Tibial nerve (tissue), 4 donors: ENCODE data around the gene PSME2. TPM values are rescaled to one million over a fixed set of nuclear protein-coding genes. Genes with fewer than 3 reads are reported as not detected.

ENCODE experiments used
- DNase-seq, 2 donors: peaks; one replicate each; pipeline ENCODE4 v3.0.0-alpha.2; 2019; ENCODE audit warnings: low spot score in 2 of 2
- H3K27ac ChIP-seq, 4 donors: fragments of 200-600 bp; sonication (generic) in 3 of 4; one replicate each; pipeline ENCODE4 v1.5.1; 2017 to 2019; ENCODE audit warnings: mild to moderate bottlenecking in 1 of 4
- H3K27me3 ChIP-seq, 2 donors: fragments of 200-600 bp; sonication (generic) in 1 of 2; one replicate each; pipeline versions ENCODE4 v1.5.1 to v1.6.0; 2017 to 2019
- H3K36me3 ChIP-seq, 3 donors: fragments of 200-600 bp; sonication (generic); one replicate each; pipeline ENCODE4 v1.5.1; 2018 to 2019
- H3K4me1 ChIP-seq, 4 donors: fragments of 200-600 bp; sonication (generic) in 3 of 4; one replicate each; pipeline ENCODE4 v1.5.1; 2017 to 2019
- H3K4me3 ChIP-seq, 4 donors: fragments of 200-600 bp; sonication (generic) in 3 of 4; one replicate each; pipeline ENCODE4 v1.5.1; 2017 to 2019; ENCODE audit warnings: mild to moderate bottlenecking in 1 of 4, moderate library complexity in 1 of 4
- H3K9me3 ChIP-seq, 4 donors: fragments of 200-600 bp; sonication (generic) in 3 of 4; one replicate each; pipeline ENCODE4 v1.5.1; 2017 to 2019
- EP300 ChIP-seq, 2 donors: sonication (generic); formaldehyde crosslinking; IDR thresholded peaks; one replicate each; pipeline ENCODE4 v1.6.1; 2017; ENCODE audit warnings: antibody characterized with exemption in 2 of 2, mild to moderate bottlenecking in 1 of 2
- POLR2A ChIP-seq, 2 donors: fragments of 450-650 bp; IDR thresholded peaks; one replicate each; pipeline ENCODE4 v1.6.1; 2017; ENCODE audit warnings: antibody characterized with exemption in 2 of 2, mild to moderate bottlenecking in 2 of 2, moderate library complexity in 2 of 2
- WGBS, 2 donors: methylation state at CpG; one replicate each; pipeline ENCODE4 v1.1.5; 2018; 5-methylcytosine and 5-hydroxymethylcytosine counted together
- total RNA-seq, 4 donors: library from RNA; depleted of rRNA; stranded (reverse); fragments of >200 nt; gene quantifications; one replicate each; pipeline ENCODE4 v1.1.0, GENCODE V29; 2016
- TF ChIP-seq, protein P1 (sequence below), 5 experiments: fragments of 200-600 bp in 3 of 5; fragments of 450-650 bp in 2 of 5; sonication (generic) in 3 of 5; IDR thresholded peaks; one replicate each; pipeline ENCODE4 v1.5.1; 2016 to 2019; ENCODE audit warnings: antibody characterized with exemption in 5 of 5, mild to moderate bottlenecking in 3 of 5, moderate library complexity in 2 of 5

The PSME2 gene
- total RNA-seq, 4 donors from 2014 or later: 33.7 to 64.0 (median 51.9) TPM

DNA sequence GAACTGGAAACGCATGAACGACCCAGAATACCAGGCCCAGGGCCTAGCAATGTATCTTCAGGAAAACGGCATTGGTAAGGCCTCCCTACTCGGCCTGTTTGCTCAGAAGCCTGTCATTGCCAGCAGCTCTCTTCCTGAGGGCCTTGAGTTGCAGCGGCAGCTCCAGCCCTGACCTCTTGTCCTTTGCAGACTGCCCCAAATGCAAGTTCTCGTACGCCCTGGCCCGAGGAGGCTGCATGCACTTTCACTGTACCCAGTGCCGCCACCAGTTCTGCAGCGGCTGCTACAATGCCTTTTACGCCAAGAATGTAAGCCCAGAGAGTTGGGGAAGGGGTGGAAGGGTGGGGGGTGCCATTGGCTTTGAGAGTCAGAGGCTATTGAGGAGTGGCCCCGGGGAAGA, 10.9 kb upstream of the PSME2 start:
- Histone ChIP-seq H3K4me1 (peaks cover 0 to 17% (median 6%) of the 10 kb centered on the region in 4 donors), H3K27ac (no peak overlapping the region), H3K4me3 (no peak overlapping the region), H3K27me3 (no peaks in the 10 kb centered on the region), H3K36me3 (peaks cover 8 to 81% (median 40%) of the 10 kb centered on the region in 3 donors), H3K9me3 (no peaks in the 10 kb centered on the region)
- no peak for DNase-seq
- WGBS, 2 donors: 90 to 93% methylated on average over 12 of the region's 12 CpGs
- TF ChIP-seq EP300 (IDR thresholded peaks at IDR 0.05) (no peak), POLR2A (IDR thresholded peaks at IDR 0.05) (no peak)
- TF ChIP-seq, protein P1, sequence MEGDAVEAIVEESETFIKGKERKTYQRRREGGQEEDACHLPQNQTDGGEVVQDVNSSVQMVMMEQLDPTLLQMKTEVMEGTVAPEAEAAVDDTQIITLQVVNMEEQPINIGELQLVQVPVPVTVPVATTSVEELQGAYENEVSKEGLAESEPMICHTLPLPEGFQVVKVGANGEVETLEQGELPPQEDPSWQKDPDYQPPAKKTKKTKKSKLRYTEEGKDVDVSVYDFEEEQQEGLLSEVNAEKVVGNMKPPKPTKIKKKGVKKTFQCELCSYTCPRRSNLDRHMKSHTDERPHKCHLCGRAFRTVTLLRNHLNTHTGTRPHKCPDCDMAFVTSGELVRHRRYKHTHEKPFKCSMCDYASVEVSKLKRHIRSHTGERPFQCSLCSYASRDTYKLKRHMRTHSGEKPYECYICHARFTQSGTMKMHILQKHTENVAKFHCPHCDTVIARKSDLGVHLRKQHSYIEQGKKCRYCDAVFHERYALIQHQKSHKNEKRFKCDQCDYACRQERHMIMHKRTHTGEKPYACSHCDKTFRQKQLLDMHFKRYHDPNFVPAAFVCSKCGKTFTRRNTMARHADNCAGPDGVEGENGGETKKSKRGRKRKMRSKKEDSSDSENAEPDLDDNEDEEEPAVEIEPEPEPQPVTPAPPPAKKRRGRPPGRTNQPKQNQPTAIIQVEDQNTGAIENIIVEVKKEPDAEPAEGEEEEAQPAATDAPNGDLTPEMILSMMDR (IDR thresholded peaks at IDR 0.05): no peak

DNA sequence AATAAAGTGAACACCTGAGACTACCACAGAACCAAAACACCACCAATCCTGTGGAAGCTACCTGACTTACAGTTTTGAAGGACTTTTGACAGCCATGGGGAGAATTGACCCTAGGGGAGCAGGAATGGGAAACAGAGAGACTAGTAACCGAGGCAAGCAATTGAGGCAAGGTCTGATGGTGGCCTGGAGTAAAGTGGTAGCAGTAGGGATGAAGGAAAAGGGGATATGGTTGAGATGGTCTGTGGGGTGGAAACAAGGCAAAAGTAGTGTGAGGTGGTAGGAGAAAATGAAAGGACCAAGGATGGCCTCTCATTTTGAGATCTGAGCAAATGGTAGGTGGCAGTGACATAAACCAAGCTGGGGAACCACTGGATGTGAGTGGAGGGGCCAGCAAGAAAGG, 10.4 kb upstream of the PSME2 start:
- Histone ChIP-seq H3K36me3 (peaks cover 8 to 86% (median 45%) of the 10 kb centered on the region in 3 donors), H3K9me3 (no peaks in the 10 kb centered on the region), H3K4me3 (no peak overlapping the region), H3K4me1 (peaks cover 0 to 13% (median 3%) of the 10 kb centered on the region in 4 donors), H3K27ac (no peak overlapping the region), H3K27me3 (no peaks in the 10 kb centered on the region)
- no peak for DNase-seq
- TF ChIP-seq, protein P1 (IDR thresholded peaks at IDR 0.05): no peak
- TF ChIP-seq POLR2A (IDR thresholded peaks at IDR 0.05): no peak
- no peak for TF ChIP-seq EP300 (IDR thresholded peaks at IDR 0.05)
- WGBS, 2 donors: 88 to 90% methylated on average over 1 of the region's 1 CpG

DNA sequence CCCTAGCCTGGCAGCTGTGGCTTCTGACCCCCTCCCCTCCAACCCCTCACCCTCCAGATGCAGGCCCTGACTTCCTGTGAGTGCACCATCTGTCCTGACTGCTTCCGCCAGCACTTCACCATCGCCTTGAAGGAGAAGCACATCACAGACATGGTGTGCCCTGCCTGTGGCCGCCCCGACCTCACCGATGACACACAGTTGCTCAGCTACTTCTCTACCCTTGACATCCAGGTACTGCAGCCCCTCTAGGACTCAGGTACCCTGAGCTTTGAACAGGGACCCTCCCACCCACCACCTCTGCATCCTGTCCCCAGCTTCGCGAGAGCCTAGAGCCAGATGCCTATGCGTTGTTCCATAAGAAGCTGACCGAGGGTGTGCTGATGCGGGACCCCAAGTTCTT, 8.7 kb upstream of the PSME2 start:
- no peak for DNase-seq
- Histone ChIP-seq H3K36me3 (peaks cover 10 to 98% (median 57%) of the 10 kb centered on the region in 3 donors), H3K4me3 (no peak overlapping the region), H3K4me1 (peaks cover 0 to under 1% (median 0%) of the 10 kb centered on the region in 4 donors), H3K27ac (no peak overlapping the region), H3K9me3 (no peaks in the 10 kb centered on the region), H3K27me3 (no peaks in the 10 kb centered on the region)
- TF ChIP-seq POLR2A (IDR thresholded peaks at IDR 0.05): no peak
- TF ChIP-seq, protein P1 (IDR thresholded peaks at IDR 0.05): no peak
- TF ChIP-seq EP300 (IDR thresholded peaks at IDR 0.05): no peak
- WGBS, 2 donors: 97 to 98% methylated on average over 10 of the region's 10 CpGs

- H3K27ac ChIP-seq: no peak overlapping the region
- H3K9me3 ChIP-seq: no peaks in the 10 kb centered on the region
- H3K27me3 ChIP-seq: no peaks in the 10 kb centered on the region
- TF ChIP-seq EP300 (IDR thresholded peaks at IDR 0.05) (no peak), POLR2A (IDR thresholded peaks at IDR 0.05) (no peak)
- TF ChIP-seq, protein P1 (IDR thresholded peaks at IDR 0.05): no peak
- H3K4me3 ChIP-seq: no peak overlapping the region
- peaks cover 8 to 84% (median 41%) of the 10 kb centered on the region in 3 donors for H3K36me3 ChIP-seq
- 93 to 96% methylated on average over 10 to 16 of the region's 16 CpGs for WGBS, 2 donors
- H3K4me1 ChIP-seq: peaks cover 0 to 22% (median 8%) of the 10 kb centered on the region in 4 donors
- DNase-seq: no peak
Measured at GRCh38 chr14:24151404-24152080, 5.1 kb upstream of the PSME2 start.

- TF ChIP-seq POLR2A (IDR thresholded peaks at IDR 0.05) (no peak), EP300 (IDR thresholded peaks at IDR 0.05) (no peak)
- TF ChIP-seq, protein P1 (IDR thresholded peaks at IDR 0.05): no peak
- H3K4me1 ChIP-seq: peaks cover under 1 to 23% (median 9%) of the 10 kb centered on the region in 4 donors
- WGBS, 2 donors: 77 to 87% methylated on average over 9 of the region's 9 CpGs
- H3K27me3 ChIP-seq: no peaks in the 10 kb centered on the region
- H3K4me3 ChIP-seq: no peak overlapping the region
- H3K9me3 ChIP-seq: no peaks in the 10 kb centered on the region
- no peak for DNase-seq
- no peak overlapping the region for H3K27ac ChIP-seq
- H3K36me3 ChIP-seq: peaks cover 8 to 78% (median 36%) of the 10 kb centered on the region in 3 donors
Measured at GRCh38 chr14:24150993-24151392, 4.6 kb upstream of the PSME2 start.
